ENCODE data around the gene DDIAS. TPM values are rescaled to one million over a fixed set of nuclear protein-coding genes. Genes with fewer than 3 reads are reported as not detected.

Gene DDIAS
- polyA plus RNA-seq, 6 donors from 2014 or later: 3.9 to 9.9 (median 7.8) TPM

Other genes starting within 250 kb of the DDIAS start
- not detected for gene FAM181B, start 167.9 kb upstream of the DDIAS start, polyA plus RNA-seq (ENCODE audit: low read depth in 6 of 6)
- gene PRCP, start 1.3 kb upstream of the DDIAS start, polyA plus RNA-seq (ENCODE audit: low read depth in 6 of 6): 100 to 1,000 TPM; 133 to 176 (median 152) TPM
- 100 to 1,000 TPM; 108 to 156 (median 142) TPM for gene RAB30, start 170.2 kb downstream of the DDIAS start, polyA plus RNA-seq (ENCODE audit: low read depth in 6 of 6)